K562 (cell line): ENCODE measurements around the gene ABLIM2. TPM values are rescaled to one million over a fixed set of nuclear protein-coding genes. Genes with fewer than 3 reads are reported as not detected.

Experiments used
- ASH1L ChIP-seq: fragments of 450-650 bp; IDR thresholded peaks from 2 replicates; pipeline ENCODE4 v1.6.1; 2018; ENCODE audit warnings: borderline replicate concordance, mild to moderate bottlenecking, low read depth; ENCODE audit not compliant: partially characterized antibody
- CCAR2 ChIP-seq: fragments of 200-400 bp; formaldehyde crosslinking; IDR thresholded peaks from 2 replicates; pipeline ENCODE4 v1.6.1; 2017; ENCODE audit warnings: mild to moderate bottlenecking, low read depth, low read length
- CEBPZ ChIP-seq: fragments of 150-350 bp; IDR thresholded peaks from 2 replicates; pipeline ENCODE4 v1.6.1; 2014; ENCODE audit warnings: low read depth, mild to moderate bottlenecking, low read length, borderline replicate concordance
- CREB1 ChIP-seq, 2 experiments: sonication (generic) in 1 of 2; formaldehyde crosslinking in 1 of 2; IDR thresholded peaks; 2 replicates each; pipeline versions ENCODE4 v1.6.1 to v1.8.0; 2012 to 2022; ENCODE audit warnings: inconsistent platforms in 1 of 2, mild to moderate bottlenecking in 1 of 2, missing genetic modification reagents in 1 of 2, moderate library complexity in 1 of 2
- KLF1 ChIP-seq: fragments of 450-650 bp; IDR thresholded peaks from 2 replicates; pipeline ENCODE4 v1.6.1; 2016; ENCODE audit warnings: missing genetic modification characterization, missing compliant biosample characterization
- MLX ChIP-seq, 2 experiments: fragments of 450-650 bp in 1 of 2; sonication (generic) in 1 of 2; formaldehyde crosslinking; conservative IDR thresholded peaks; 2 replicates each; pipeline versions ENCODE4 v1.4.0 to v1.8.1; 2020 to 2022; ENCODE audit warnings: mild to moderate bottlenecking in 1 of 2, missing genetic modification reagents in 1 of 2
- NBN ChIP-seq: fragments of 450-650 bp; IDR thresholded peaks from 2 replicates; pipeline ENCODE4 v1.6.1; 2016; ENCODE audit warnings: low read depth, mild to moderate bottlenecking
- NFE2L1 ChIP-seq: fragments of 450-650 bp; IDR thresholded peaks from 2 replicates; pipeline ENCODE4 v1.6.1; 2016; ENCODE audit warnings: missing genetic modification characterization, low read depth, mild to moderate bottlenecking, missing compliant biosample characterization, moderate library complexity, borderline replicate concordance
- NKRF ChIP-seq: fragments of 450-650 bp; IDR thresholded peaks from 2 replicates; pipeline ENCODE4 v1.6.1; 2016; ENCODE audit warnings: borderline replicate concordance
- RBM39 ChIP-seq: fragments of 200-400 bp; formaldehyde crosslinking; optimal IDR thresholded peaks from 2 replicates; pipeline ENCODE3; 2018; ENCODE audit warnings: low read depth, low read length
- ZNF184 ChIP-seq: sonication (generic); formaldehyde crosslinking; IDR thresholded peaks from 2 replicates; pipeline ENCODE4 v1.5.0; 2020; ENCODE audit warnings: missing genetic modification reagents
- ZNF609 ChIP-seq: sonication (generic); formaldehyde crosslinking; IDR thresholded peaks from 2 replicates; pipeline ENCODE4 v1.8.1; 2023; ENCODE audit warnings: missing genetic modification reagents, mild to moderate bottlenecking, borderline replicate concordance
- ZNF79 ChIP-seq: fragments of 250-450 bp; sonication (Bioruptor Pico); IDR thresholded peaks from 2 replicates; pipeline ENCODE4 v1.4.0; 2020; ENCODE audit warnings: low read depth, mild to moderate bottlenecking, moderate library complexity
- polyA plus RNA-seq, 8 experiments: library from polyadenylated mRNA; depleted of rRNA in 4 of 8; stranded (reverse) in 5 of 8; unstranded in 3 of 8; fragments of >200 nt; fragmentation: Nextera tagmentation in 2 of 8; fragmentation: Illumina TruSeq in 1 of 8; extraction: Ambion mirVana in 2 of 8; extraction: Trizol in 1 of 8; gene quantifications; 2 replicates each; pipeline versions ENCODE4 v1.2.1 to v1.2.3, GENCODE V29; 2011 to 2014; ENCODE audit warnings: inconsistent platforms in 1 of 8, missing spikeins in 1 of 8
- total RNA-seq, 7 experiments: library from RNA; depleted of rRNA in 6 of 7; stranded (reverse); fragments of >200 nt in 6 of 7; fragmentation: Illumina TruSeq in 2 of 7; extraction: Trizol in 2 of 7; gene quantifications; 2 replicates each; pipeline versions ENCODE4 v1.2.1 to v1.2.3, GENCODE V29; 2011 to 2021; ENCODE audit warnings: low replicate concordance in 1 of 7

ABLIM2 gene
- total and polyA plus RNA-seq, 9 of the 15 experiments (the other 6 are each of a cell fraction or from before 2014, with no cell fraction given): not detected

GRCh38 chr4:8191136-8191747, 32.6 kb upstream of the ABLIM2 start (continued):
- no peak for TF ChIP-seq RBM39
- no peak for TF ChIP-seq CEBPZ
- no peak for TF ChIP-seq CCAR2
- no peak for TF ChIP-seq MLX (CRISPR knock-in tag; conservative IDR thresholded peaks at IDR 0.05)
- no peak for TF ChIP-seq ZNF184
- TF ChIP-seq NFE2L1 (tag): no peak; the same call in 1 of the 2 replicates
- TF ChIP-seq ZNF609 (CRISPR knock-in tag): no peak
- no peak for TF ChIP-seq NBN
- TF ChIP-seq CREB1 (IDR thresholded peaks at IDR 0.05): no peak
- TF ChIP-seq CREB1 (CRISPR knock-in tag; IDR thresholded peaks at IDR 0.05): no peak
- TF ChIP-seq NKRF: no peak
- no peak for TF ChIP-seq ASH1L
- TF ChIP-seq ZNF79: no peak
- no peak for TF ChIP-seq KLF1 (tag)
